HL-60 (cell line): ENCODE results near the gene KRT77.

ENCODE experiments used
- DNase-seq, 2 experiments: peaks; one replicate each; pipeline ENCODE4 v3.0.0-alpha.2; 2010 to 2020; ENCODE audit warnings: low read depth in 1 of 2, low spot score in 1 of 2
- H3K27ac ChIP-seq: fragments of 250-450 bp; sonication (Bioruptor Pico); replicated peaks from 2 replicates; pipeline ENCODE4 v1.5.1; 2020; ENCODE audit warnings: mild to moderate bottlenecking, moderate library complexity
- H3K27me3 ChIP-seq: fragments of 250-450 bp; sonication (Bioruptor Pico); 2 replicates; pipeline ENCODE4 v1.5.1; 2021; ENCODE audit warnings: mild to moderate bottlenecking, moderate library complexity; ENCODE audit not compliant: insufficient read depth, poor library complexity, severe bottlenecking
- H3K4me3 ChIP-seq: replicated peaks from 2 replicates; pipeline ENCODE4 v1.5.1; 2011; ENCODE audit warnings: mild to moderate bottlenecking, control low read depth, low read length; ENCODE audit not compliant: insufficient read depth
- GABPA ChIP-seq: IDR thresholded peaks from 2 replicates; pipeline ENCODE4 v1.6.1; 2012; ENCODE audit warnings: low read depth
- POLR2AphosphoS5 ChIP-seq: IDR thresholded peaks from 2 replicates; pipeline ENCODE4 v1.6.1; 2012; ENCODE audit warnings: low read depth
- SPI1 ChIP-seq: IDR thresholded peaks from 2 replicates; pipeline ENCODE4 v1.6.1; 2012; ENCODE audit warnings: low read depth, mild to moderate bottlenecking, borderline replicate concordance
- TF ChIP-seq, protein P1 (sequence below): IDR thresholded peaks from one replicate; pipeline ENCODE4 v1.5.1; 2011; ENCODE audit warnings: low read length, control low read depth, inconsistent platforms; ENCODE audit not compliant: insufficient read depth
- TF ChIP-seq, protein P2 (sequence below): IDR thresholded peaks from 2 replicates; pipeline ENCODE4 v1.6.1; 2012; ENCODE audit warnings: low read depth; ENCODE audit not compliant: insufficient replicate concordance

KRT77 gene

GRCh38 chr12:52691076-52691840 is 12.1 kb downstream of the KRT77 start:
- no peak for DNase-seq
- no peak overlapping the region for H3K27ac ChIP-seq
- TF ChIP-seq GABPA (no peak), POLR2AphosphoS5 (no peak), SPI1 (no peak)
- TF ChIP-seq, protein P1, sequence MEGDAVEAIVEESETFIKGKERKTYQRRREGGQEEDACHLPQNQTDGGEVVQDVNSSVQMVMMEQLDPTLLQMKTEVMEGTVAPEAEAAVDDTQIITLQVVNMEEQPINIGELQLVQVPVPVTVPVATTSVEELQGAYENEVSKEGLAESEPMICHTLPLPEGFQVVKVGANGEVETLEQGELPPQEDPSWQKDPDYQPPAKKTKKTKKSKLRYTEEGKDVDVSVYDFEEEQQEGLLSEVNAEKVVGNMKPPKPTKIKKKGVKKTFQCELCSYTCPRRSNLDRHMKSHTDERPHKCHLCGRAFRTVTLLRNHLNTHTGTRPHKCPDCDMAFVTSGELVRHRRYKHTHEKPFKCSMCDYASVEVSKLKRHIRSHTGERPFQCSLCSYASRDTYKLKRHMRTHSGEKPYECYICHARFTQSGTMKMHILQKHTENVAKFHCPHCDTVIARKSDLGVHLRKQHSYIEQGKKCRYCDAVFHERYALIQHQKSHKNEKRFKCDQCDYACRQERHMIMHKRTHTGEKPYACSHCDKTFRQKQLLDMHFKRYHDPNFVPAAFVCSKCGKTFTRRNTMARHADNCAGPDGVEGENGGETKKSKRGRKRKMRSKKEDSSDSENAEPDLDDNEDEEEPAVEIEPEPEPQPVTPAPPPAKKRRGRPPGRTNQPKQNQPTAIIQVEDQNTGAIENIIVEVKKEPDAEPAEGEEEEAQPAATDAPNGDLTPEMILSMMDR = no peak
- TF ChIP-seq, protein P2, sequence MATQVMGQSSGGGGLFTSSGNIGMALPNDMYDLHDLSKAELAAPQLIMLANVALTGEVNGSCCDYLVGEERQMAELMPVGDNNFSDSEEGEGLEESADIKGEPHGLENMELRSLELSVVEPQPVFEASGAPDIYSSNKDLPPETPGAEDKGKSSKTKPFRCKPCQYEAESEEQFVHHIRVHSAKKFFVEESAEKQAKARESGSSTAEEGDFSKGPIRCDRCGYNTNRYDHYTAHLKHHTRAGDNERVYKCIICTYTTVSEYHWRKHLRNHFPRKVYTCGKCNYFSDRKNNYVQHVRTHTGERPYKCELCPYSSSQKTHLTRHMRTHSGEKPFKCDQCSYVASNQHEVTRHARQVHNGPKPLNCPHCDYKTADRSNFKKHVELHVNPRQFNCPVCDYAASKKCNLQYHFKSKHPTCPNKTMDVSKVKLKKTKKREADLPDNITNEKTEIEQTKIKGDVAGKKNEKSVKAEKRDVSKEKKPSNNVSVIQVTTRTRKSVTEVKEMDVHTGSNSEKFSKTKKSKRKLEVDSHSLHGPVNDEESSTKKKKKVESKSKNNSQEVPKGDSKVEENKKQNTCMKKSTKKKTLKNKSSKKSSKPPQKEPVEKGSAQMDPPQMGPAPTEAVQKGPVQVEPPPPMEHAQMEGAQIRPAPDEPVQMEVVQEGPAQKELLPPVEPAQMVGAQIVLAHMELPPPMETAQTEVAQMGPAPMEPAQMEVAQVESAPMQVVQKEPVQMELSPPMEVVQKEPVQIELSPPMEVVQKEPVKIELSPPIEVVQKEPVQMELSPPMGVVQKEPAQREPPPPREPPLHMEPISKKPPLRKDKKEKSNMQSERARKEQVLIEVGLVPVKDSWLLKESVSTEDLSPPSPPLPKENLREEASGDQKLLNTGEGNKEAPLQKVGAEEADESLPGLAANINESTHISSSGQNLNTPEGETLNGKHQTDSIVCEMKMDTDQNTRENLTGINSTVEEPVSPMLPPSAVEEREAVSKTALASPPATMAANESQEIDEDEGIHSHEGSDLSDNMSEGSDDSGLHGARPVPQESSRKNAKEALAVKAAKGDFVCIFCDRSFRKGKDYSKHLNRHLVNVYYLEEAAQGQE = no peak
- peaks cover 22% of the 10 kb centered on the region for H3K27me3 ChIP-seq
- no peak overlapping the region for H3K4me3 ChIP-seq

DNA sequence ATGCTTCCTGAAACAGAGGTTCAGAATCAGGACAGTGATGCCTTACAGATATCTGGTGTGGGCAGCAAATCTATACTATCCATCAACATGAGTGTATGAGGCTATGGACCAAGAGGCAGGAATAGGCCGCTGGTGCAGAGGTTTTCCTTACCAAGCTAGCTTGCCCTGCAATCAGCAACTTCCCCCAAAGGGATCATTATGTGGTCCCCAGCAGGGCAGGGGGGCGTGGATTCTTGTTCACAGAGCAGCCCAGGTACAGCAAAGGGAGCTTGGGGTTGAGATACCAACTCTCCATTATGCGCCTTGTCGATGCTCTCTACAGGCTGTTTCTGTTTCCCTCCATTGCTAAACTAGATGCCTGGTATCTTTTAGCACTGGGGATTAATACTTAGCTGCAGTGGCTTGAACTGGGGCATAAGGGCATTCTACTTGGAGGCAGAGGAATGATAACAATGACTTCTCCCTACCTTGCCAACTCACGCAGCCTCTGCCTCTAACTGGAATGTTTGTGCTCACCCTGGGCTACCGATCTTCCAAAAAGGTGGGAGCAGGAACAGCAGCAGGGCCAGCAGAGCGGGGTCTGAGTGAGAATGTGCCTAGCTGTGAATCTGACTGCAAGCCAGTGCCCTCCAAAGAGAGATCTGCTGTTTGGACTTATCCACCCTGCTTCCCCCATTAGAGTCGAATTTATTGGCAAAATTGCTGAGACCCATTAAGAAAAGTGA is 12.8 kb downstream of the KRT77 start:
- no peak for DNase-seq
- Histone ChIP-seq H3K27ac (no peak overlapping the region), H3K4me3 (no peak overlapping the region), H3K27me3 (peaks cover 22% of the 10 kb centered on the region)
- no peak for TF ChIP-seq GABPA

DNA sequence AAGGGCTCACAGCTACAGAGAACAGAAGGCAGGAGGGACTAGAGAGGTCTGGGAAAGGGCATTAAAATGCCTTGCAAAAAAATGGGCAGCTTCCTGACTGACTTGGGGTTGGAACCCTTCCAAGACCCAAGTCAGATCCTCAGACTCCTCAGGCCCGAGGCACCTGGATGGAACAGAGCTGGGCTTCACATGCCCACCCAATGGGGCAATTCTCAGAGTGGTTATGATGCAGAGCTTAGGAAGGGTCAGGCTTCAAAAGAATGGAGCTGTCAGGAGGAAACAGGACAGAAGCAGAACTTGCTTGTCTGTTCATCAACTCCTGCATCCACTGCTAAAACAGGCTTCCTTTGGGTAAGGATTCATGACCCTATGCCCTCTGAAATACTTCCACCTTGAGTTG is 13.4 kb downstream of the KRT77 start:
- no peak overlapping the region for H3K27ac ChIP-seq
- H3K27me3 ChIP-seq = peaks cover 22% of the 10 kb centered on the region
- TF ChIP-seq GABPA = no peak
- no peak for DNase-seq
- H3K4me3 ChIP-seq = no peak overlapping the region

DNA sequence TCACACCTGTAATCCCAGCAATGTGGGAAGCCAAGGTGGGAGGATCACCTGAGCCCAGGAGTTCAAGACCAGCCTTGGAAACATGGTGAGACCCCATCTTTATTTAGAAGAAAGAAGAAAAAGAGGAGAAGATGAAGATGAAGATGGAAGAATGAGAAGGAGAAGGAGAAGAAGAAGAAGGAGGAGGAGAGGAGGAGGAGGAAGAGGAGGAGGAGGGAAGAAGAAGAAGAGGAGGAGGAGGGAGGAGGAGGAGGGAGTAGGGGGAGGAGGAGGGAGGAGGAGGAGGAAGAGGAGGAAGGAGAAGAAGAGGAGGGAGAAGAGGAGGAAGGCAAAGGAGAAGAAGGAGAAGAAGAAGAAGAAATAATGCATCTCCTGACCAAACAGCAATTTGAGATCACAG is 14.1 kb downstream of the KRT77 start:
- no peak for TF ChIP-seq SPI1
- TF ChIP-seq GABPA = no peak
- TF ChIP-seq POLR2AphosphoS5 = no peak
- TF ChIP-seq, protein P2 = no peak
- TF ChIP-seq, protein P1 = no peak
- Histone ChIP-seq H3K27ac (no peak overlapping the region), H3K4me3 (no peak overlapping the region), H3K27me3 (peaks cover 22% of the 10 kb centered on the region)
- no peak for DNase-seq

- Histone ChIP-seq H3K27me3 (peaks cover 22% of the 10 kb centered on the region), H3K4me3 (no peak overlapping the region), H3K27ac (no peak overlapping the region)
- no peak for DNase-seq
- TF ChIP-seq POLR2AphosphoS5 = no peak
- TF ChIP-seq SPI1 = no peak
- TF ChIP-seq, protein P1 = no peak
- no peak for TF ChIP-seq GABPA
- TF ChIP-seq, protein P2 = no peak
These were observed 14.8 kb downstream of the KRT77 start for GRCh38 chr12:52688481-52688880.
